ENCODE data around the gene AMN1. TPM values are rescaled to one million over a fixed set of nuclear protein-coding genes. Genes with fewer than 3 reads are reported as not detected.

The AMN1 gene
- total and polyA plus RNA-seq, 2 of the 13 experiments (the other 11 are each of a cell fraction or from before 2014, with no cell fraction given) = 7.5 to 26.5 TPM

- TF ChIP-seq ZNF614 (CRISPR knock-in tag; IDR thresholded peaks at IDR 0.05; ENCODE audit: borderline replicate concordance) (peak; percentile 43), ZNF703 (CRISPR knock-in tag; IDR thresholded peaks at IDR 0.05; ENCODE audit: borderline replicate concordance) (peak; percentile 75; the same call in 1 of the 2 replicates), NCOR1 (IDR thresholded peaks at IDR 0.05; ENCODE audit: borderline replicate concordance, low read length) (peak; percentile 98), ZFP82 (CRISPR knock-in tag; IDR thresholded peaks at IDR 0.05; ENCODE audit: borderline replicate concordance) (no peak; the same call in 1 of the 2 replicates), HCFC1 (IDR thresholded peaks at IDR 0.05; ENCODE audit: low read depth, low read length) (no peak), ZNF337 (CRISPR knock-in tag; IDR thresholded peaks at IDR 0.05; ENCODE audit: borderline replicate concordance, low read depth) (no peak), ZNF770 (CRISPR knock-in tag; IDR thresholded peaks at IDR 0.05) (peak; percentile 40; the same call in 1 of the 2 replicates), ELF1 (CRISPR knock-in tag; IDR thresholded peaks at IDR 0.05) (peak; percentile 18; the same call in 1 of the 2 replicates), RFX1 (IDR thresholded peaks at IDR 0.05) (no peak), PTBP1 (IDR thresholded peaks at IDR 0.05; ENCODE audit: low read depth, low read length, poor library complexity, severe bottlenecking) (no peak), ZNF589 (CRISPR knock-in tag; conservative IDR thresholded peaks at IDR 0.05) (0 out of 2 replicates have a peak, but pooled peaks have one; percentile 85), BATF2 (CRISPR knock-in tag; IDR thresholded peaks at IDR 0.05) (no peak), ARID4A (CRISPR knock-in tag; IDR thresholded peaks at IDR 0.05; ENCODE audit: borderline replicate concordance) (peak; percentile 62; the same call in 1 of the 2 replicates), FIP1L1 (IDR thresholded peaks at IDR 0.05; ENCODE audit: borderline replicate concordance, insufficient read depth, low read depth, low read length) (no peak), POLR2G (IDR thresholded peaks at IDR 0.05; ENCODE audit: low read depth, low read length) (no peak), RBM22 (optimal IDR thresholded peaks at IDR 0.05; ENCODE audit: low read length) (no peak), IRF1 (CRISPR knock-in tag; IDR thresholded peaks at IDR 0.05; ENCODE audit: low read depth) (no peak)
Observed at GRCh38 chr12:31773223-31773750, 44.5 kb upstream of the AMN1 start (continued).

Data from HepG2 (cell line).